ENCODE data around the gene ACCS.

GRCh38 chr11:44104481-44105294 lies 38.6 kb downstream of the ACCS start:
- TF ChIP-seq, protein P1, sequence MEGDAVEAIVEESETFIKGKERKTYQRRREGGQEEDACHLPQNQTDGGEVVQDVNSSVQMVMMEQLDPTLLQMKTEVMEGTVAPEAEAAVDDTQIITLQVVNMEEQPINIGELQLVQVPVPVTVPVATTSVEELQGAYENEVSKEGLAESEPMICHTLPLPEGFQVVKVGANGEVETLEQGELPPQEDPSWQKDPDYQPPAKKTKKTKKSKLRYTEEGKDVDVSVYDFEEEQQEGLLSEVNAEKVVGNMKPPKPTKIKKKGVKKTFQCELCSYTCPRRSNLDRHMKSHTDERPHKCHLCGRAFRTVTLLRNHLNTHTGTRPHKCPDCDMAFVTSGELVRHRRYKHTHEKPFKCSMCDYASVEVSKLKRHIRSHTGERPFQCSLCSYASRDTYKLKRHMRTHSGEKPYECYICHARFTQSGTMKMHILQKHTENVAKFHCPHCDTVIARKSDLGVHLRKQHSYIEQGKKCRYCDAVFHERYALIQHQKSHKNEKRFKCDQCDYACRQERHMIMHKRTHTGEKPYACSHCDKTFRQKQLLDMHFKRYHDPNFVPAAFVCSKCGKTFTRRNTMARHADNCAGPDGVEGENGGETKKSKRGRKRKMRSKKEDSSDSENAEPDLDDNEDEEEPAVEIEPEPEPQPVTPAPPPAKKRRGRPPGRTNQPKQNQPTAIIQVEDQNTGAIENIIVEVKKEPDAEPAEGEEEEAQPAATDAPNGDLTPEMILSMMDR (IDR thresholded peaks at IDR 0.05; ENCODE audit: insufficient read depth, low read length, poor library complexity, severe bottlenecking), result no peak
- no peak for TF ChIP-seq EZH2phosphoT487 (conservative IDR thresholded peaks at IDR 0.05; ENCODE audit: low read length)

All from SU-DHL-6 (cell line).